Measurements from ENCODE around the gene LRP1-AS.

LRP1-AS gene

DNA sequence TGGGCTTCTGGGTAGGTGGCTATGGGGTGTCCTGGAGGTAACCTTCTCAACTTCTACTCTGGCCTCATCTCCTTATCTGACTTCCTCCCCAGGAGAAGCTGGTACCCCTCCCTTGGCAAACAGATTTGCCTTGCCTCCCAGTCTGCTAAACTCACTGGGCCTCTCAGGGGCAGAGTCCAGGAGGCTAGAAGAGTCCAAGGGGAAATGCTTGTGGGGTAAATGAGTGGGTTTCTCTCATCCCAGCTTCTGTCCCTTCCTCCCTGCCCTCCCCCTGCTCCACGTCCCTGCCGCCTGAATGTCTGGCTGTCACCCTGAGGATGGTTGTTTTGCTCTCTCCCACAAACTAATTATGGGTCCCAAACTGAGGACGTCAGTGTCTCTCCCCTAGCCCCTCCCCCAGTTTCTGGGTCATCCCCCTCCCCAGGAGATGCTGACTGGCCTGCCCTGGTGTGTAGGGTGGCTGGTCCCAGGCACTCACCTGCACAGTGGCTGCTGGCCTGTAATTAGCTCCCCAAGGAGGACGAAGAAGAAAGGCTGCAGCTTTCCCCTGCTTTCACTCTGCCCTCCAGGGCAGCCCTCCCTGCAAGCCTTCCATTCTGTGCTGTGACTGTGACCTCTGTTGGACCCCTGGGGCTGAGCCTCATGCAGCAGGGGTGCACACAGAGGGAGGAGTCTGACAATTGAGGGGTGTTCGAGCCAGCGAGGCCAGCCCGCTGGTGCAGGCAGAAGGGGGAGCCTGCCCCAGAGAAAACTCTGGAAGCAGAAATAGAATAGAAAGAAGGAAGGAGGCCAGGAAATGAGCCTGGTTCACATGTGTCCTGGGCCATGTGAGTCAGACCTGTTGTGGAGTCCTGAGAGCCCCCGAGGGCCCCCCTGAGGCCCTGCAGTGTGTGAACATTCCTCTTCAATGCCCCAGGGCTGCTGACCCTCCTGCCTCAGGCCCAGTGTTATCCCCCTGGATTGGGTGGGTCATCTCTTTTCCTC, at the start of gene LRP1-AS:
LRP1-AS (minus strand) TSS at position 659 of the 984 bp plus-strand sequence.
- DNase-seq (ENCODE audit: low read depth): no peak

- no peak for DNase-seq (ENCODE audit: low read depth)
Measured at GRCh38 chr12:57196956-57197355, 49.5 kb upstream of the LRP1-AS start.

GRCh38 chr12:57196439-57196838, 49.0 kb upstream of the LRP1-AS start:
- DNase-seq (ENCODE audit: low read depth): no peak

DNA sequence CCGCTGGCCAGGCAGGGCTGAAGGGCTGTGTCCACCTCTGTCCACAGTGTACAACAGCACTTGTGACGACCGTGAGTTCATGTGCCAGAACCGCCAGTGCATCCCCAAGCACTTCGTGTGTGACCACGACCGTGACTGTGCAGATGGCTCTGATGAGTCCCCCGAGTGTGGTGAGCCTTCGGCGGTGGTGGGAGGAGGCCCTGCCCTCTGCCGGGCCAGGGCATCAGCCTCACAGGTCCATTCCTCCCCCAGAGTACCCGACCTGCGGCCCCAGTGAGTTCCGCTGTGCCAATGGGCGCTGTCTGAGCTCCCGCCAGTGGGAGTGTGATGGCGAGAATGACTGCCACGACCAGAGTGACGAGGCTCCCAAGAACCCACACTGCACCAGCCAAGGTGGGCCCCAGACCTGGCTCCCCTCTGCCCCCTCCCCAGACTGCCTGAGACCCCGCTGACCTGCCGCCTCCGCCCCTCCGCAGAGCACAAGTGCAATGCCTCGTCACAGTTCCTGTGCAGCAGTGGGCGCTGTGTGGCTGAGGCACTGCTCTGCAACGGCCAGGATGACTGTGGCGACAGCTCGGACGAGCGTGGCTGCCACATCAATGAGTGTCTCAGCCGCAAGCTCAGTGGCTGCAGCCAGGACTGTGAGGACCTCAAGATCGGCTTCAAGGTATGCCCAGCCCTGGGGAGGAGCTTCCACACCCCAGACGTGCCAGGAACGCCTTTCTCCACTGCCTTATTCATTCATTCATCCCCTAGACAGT, 48.4 kb upstream of the LRP1-AS start:
- DNase-seq (ENCODE audit: low read depth): no peak

GRCh38 chr12:57195186-57195585, 47.8 kb upstream of the LRP1-AS start:
- no peak for DNase-seq (ENCODE audit: low read depth)

DNA sequence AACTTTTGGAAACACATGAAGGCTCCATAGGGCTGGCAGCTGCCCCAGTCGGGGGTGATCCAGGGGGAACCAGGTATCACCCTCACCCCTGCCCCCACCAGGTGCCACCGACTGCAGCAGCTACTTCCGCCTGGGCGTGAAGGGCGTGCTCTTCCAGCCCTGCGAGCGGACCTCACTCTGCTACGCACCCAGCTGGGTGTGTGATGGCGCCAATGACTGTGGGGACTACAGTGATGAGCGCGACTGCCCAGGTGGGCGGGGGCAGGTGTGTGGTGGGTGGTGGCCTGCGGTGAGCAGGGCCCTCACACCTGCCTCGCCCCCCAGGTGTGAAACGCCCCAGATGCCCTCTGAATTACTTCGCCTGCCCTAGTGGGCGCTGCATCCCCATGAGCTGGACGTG, 46.8 kb upstream of the LRP1-AS start:
- DNase-seq (ENCODE audit: low read depth): no peak

GRCh38 chr12:57193706-57194245, 46.4 kb upstream of the LRP1-AS start:
- no peak for DNase-seq (ENCODE audit: low read depth)

DNA sequence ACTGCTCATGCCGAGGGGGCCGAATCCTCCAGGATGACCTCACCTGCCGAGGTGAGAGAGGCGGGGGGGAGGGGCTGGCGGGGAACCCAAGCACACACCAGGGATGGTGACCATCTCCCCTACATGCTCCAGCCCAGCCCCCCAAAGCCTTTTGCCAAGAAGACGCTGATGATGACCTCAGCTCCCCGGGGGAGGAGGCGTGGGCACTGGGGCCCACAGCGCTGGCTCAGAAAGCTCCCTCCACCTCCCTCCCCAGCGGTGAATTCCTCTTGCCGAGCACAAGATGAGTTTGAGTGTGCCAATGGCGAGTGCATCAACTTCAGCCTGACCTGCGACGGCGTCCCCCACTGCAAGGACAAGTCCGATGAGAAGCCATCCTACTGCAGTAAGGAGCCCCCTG, 45.5 kb upstream of the LRP1-AS start:
- DNase-seq (ENCODE audit: low read depth): no peak

DNA sequence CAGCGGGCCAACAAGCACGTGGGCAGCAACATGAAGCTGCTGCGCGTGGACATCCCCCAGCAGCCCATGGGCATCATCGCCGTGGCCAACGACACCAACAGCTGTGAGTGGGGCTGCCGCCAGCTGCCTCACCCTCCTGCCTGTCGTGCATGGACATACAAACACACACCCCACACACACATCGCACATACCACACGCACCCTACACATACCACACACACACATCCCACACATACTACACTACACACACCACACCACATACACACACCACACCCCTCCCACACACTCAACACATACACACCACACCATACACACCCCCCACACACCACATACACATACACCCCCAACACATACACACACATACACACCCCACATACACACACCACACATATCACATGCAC, 44.0 kb upstream of the LRP1-AS start:
- no peak for DNase-seq (ENCODE audit: low read depth)

- DNase-seq (ENCODE audit: low read depth): no peak
Measured at GRCh38 chr12:57190821-57191220, 43.4 kb upstream of the LRP1-AS start.

DNA sequence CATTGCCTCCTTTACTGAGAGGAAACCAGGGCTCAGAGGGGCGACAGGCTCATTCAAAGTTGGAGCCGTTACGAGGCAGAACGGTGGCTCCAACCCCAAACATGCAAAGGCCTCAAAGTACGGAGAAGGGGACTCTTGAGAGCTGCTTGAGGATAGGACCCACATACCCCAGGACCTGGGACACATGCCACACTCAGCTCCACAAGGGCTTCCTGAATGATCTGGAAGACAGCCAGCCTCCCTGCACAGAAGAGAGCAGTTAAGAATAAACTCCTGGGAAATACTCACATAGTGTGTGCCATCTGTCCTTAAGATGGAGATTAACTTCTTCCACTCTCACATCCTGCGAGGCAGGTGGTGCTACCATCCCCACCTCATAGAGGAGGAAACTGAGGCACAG, 42.6 kb upstream of the LRP1-AS start:
- no peak for DNase-seq (ENCODE audit: low read depth)

DNA sequence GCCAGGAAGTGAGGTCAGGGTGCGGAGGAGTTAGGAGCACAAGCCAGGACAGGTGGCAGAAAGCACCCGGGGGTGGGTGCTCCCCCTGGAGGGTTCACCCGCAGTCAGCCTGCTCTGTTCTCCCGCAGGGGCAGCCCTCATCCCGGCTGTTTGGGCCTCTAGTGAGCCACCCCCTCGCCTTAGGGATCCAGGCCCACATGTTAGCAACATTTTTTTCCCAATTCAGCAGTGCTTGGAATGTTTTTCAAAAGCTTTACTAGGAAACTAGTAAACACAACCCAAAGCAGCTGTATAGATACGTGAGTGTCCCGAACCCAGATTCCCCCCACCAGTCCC, 40.6 kb upstream of the LRP1-AS start:
- DNase-seq (ENCODE audit: low read depth): no peak

DNA sequence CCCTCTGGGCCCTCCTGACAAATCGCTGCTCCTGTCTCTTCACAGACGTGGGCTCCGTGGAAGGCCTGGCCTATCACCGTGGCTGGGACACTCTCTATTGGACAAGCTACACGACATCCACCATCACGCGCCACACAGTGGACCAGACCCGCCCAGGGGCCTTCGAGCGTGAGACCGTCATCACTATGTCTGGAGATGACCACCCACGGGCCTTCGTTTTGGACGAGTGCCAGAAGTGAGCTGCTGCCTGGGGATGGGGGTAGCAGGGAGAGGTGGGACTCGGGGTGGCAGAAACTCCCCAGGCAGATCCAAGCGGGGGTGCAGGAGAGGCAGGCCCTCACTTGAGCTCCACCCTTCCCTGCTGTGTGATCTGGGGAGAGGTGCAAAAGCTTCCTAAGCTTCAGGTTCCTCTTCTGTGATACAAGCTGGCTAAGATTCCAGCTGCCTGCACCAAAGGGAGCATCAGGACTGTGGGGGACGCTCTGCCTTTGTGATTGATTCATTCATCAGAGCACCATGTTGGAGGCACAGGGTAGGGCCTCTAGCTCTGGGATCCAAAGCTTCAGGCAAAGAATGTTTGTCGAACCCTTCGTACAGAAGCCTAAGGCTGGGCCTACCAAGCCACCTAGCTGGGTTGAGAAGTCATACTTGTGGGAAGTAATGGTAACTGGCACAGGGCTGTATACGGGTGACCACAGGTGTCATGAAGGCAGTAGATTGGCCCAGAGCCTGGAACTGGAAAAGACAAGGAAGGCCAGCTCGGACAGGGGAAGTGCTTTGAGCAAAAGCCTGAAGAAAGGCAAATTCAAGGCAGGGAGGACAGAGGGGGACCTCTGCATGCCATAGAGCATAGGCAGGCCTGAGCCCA, 40.0 kb upstream of the LRP1-AS start:
- DNase-seq (ENCODE audit: low read depth): no peak

GRCh38 chr12:57185906-57186508, 38.6 kb upstream of the LRP1-AS start:
- no peak for DNase-seq (ENCODE audit: low read depth)

DNA sequence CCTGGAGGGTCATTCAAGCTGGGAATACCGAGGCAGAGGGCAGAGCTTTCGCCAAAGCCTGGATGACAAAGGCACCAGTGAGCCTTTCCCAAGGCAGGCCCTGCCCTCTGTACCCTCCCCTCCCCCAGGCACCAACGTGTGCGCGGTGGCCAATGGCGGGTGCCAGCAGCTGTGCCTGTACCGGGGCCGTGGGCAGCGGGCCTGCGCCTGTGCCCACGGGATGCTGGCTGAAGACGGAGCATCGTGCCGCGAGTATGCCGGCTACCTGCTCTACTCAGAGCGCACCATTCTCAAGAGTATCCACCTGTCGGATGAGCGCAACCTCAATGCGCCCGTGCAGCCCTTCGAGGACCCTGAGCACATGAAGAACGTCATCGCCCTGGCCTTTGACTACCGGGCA, 38.0 kb upstream of the LRP1-AS start:
- no peak for DNase-seq (ENCODE audit: low read depth)

DNA sequence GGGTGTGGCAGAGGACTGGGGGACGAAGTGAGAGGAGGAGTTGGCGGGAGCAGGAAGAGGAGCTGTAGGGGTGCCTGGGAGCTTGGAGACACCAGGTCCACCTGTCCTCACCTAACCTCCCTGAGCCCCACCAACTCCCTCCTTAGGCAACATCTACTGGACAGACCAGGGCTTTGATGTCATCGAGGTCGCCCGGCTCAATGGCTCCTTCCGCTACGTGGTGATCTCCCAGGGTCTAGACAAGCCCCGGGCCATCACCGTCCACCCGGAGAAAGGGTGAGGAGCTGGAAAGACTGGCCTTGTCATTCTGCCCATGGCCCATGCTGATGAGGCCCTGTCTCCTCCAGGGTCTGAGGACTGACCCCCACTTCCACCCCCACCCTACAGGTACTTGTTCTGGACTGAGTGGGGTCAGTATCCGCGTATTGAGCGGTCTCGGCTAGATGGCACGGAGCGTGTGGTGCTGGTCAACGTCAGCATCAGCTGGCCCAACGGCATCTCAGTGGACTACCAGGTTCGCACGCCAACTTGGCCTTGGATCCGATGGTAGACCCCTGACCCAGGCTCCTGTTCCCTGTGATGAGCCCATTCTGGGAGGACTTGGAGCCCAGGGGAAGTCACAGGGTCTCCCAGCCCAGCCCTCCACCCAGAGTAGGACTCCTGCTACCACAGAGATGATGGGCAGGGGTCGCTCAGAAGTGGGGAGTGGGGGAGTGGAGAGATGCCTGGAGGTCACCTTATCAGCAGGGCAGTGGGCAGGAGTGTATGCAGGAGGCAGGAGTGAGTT, 36.7 kb upstream of the LRP1-AS start:
- no peak for DNase-seq (ENCODE audit: low read depth)

DNA sequence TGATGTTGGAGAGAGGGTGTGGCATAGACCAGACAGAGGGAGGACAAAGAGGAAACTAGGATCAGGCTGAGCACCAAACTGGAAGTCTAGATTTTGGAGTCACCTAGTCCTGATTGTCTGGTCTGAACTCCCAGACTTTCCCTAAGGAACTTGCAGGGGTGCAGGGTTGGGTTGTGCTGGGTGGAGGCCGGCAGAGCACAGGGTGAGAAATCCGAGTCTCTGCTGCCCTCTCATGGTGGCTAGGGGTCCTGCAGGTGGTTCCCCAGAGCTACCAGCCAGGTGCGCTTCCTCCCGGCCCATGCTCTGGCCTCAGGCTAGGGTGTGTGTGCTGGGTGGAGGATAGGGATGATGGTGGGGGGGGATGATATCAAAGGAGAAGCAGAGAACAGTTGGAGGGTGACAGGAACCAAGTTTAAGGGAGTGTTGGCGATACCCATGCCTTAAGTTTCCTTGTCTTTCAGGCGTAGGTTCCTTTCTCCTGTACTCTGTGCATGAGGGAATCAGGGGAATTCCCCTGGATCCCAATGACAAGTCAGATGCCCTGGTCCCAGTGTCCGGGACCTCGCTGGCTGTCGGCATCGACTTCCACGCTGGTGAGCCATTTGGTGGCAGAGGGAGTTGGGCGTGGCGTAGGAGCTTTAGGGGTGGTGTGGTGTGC, 35.6 kb upstream of the LRP1-AS start:
- DNase-seq (ENCODE audit: low read depth): peak; percentile 58

DNA sequence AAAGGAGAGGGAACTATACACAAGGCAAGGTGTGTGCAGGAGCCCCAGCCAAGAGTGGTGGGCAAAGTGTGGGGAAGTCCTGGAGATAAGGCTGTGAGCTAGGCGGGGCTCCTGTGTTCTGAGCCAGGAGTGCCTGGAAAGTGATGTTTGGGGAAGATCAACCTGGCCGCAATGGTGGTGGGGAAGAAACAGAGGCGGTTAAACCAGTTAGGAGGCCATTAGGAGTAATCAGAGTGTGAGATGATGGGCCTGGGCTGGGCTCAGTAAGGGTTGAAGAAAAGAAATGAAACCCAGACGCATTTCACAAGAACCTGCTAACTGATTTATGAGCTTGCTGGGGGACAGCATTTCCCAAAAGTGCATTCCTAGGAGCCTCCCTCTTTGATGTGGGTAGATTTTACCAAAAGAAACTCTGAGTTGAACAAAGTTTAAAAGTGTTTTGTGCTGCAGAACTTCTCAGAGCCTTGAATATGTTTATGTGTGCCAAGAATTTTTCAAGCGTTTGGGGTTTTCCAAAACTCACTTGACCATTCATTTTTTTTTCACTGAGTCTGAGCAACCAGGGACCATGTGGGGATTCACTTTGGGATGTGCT, 34.2 kb upstream of the LRP1-AS start:
- DNase-seq (ENCODE audit: low read depth): no peak

- DNase-seq (ENCODE audit: low read depth): no peak
Measured at GRCh38 chr12:57181072-57181471, 33.7 kb upstream of the LRP1-AS start.

All from stimulated activated CD8-positive, alpha-beta memory T cell treated with anti-CD3 and anti-CD28 coated beads, Interleukin-12 subunit alpha, Interleukin-12 subunit beta, amount 100 ng/mL, for 4 hours (primary cell).